NB4 (cell line): Measurements from ENCODE around the gene NEO1.

Experiments used
- POLR2A ChIP-seq: IDR thresholded peaks from 2 replicates; pipeline ENCODE4 v1.6.1; 2011; ENCODE audit warnings: mild to moderate bottlenecking; ENCODE audit not compliant: insufficient read length; ENCODE audit errors: extremely low read depth
- TF ChIP-seq, protein P1 (sequence below): IDR thresholded peaks from one replicate; pipeline ENCODE4 v1.5.1; 2012; ENCODE audit warnings: low read depth, low read length

DNA sequence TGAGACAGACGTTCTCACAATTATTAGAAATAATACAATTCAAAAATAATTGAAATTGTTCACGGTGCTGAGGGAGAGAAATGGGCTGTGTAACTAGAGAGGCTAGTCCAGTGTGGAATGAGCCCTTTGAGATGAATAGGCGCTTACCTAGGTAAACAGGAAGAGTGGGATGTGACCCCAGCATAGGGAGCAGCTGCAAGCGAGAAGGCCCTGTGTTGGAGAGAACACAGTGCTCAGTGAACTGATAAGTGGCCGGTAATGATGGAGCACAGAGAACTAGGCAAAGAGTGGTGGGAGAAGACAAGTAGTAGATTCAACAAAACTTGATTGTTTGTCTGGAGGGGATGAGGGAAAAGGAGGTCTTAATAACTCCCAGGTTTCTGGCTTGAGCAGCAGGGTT, 212.6 kb downstream of the NEO1 start:
- TF ChIP-seq, protein P1, sequence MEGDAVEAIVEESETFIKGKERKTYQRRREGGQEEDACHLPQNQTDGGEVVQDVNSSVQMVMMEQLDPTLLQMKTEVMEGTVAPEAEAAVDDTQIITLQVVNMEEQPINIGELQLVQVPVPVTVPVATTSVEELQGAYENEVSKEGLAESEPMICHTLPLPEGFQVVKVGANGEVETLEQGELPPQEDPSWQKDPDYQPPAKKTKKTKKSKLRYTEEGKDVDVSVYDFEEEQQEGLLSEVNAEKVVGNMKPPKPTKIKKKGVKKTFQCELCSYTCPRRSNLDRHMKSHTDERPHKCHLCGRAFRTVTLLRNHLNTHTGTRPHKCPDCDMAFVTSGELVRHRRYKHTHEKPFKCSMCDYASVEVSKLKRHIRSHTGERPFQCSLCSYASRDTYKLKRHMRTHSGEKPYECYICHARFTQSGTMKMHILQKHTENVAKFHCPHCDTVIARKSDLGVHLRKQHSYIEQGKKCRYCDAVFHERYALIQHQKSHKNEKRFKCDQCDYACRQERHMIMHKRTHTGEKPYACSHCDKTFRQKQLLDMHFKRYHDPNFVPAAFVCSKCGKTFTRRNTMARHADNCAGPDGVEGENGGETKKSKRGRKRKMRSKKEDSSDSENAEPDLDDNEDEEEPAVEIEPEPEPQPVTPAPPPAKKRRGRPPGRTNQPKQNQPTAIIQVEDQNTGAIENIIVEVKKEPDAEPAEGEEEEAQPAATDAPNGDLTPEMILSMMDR = no peak
- no peak for TF ChIP-seq POLR2A
